22Rv1 (cell line): Measurements from ENCODE around the gene POGK.

Experiments
- CTCF ChIP-seq: fragments of 450-650 bp; IDR thresholded peaks from 2 replicates; pipeline ENCODE4 v1.5.1; 2017; ENCODE audit warnings: mild to moderate bottlenecking
- ZFX ChIP-seq: fragments of 450-650 bp; IDR thresholded peaks from 2 replicates; pipeline ENCODE4 v1.6.1; 2017; ENCODE audit warnings: antibody characterized with exemption, borderline replicate concordance

DNA sequence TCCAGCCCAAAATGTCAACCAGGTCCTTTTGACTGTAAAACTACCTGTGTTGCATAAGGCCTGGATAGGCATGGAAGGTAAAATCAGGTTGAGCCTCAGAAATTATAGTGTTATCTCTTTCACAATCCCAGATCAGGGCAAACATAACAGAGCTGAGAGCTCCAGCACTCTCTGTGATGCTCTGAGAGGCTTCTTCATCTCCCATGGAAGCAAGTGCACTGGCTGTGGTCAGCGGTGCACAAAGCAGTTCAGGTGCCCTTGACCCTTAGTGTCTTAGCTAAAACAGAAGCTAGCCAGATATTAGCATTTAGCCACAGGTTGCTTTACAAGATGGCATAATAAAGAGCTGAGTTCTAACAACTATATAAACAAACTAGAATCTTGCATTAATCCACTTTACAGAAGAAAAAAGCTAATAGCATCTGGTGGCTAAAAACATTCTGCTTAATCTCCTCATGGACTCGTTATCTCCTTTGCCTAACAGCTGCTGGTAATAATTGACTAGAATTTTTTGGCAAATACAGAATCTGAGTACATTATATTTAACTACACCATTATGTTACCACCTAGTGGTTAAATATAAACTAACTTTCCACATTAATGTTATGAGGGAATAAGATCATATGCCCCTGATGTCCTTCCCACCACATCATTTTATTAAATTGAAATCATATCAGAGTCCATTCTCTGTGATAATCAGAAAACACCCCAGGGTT is 25.6 kb upstream of the POGK start:
- no peak for TF ChIP-seq CTCF
- no peak for TF ChIP-seq ZFX
